SK-N-SH (cell line): ENCODE data around the gene STIM1.

Source experiments
- TCF12 ChIP-seq: IDR thresholded peaks from 2 replicates; pipeline ENCODE4 v1.4.0; 2012
- TEAD4 ChIP-seq: IDR thresholded peaks from 2 replicates; pipeline ENCODE4 v1.4.0; 2012; ENCODE audit warnings: mild to moderate bottlenecking, borderline replicate concordance; ENCODE audit not compliant: insufficient read depth
- ZBTB33 ChIP-seq: IDR thresholded peaks from 2 replicates; pipeline ENCODE4 v1.4.0; 2012; ENCODE audit warnings: low read depth, borderline replicate concordance
- TF ChIP-seq, protein P1 (sequence below): fragments of 200-600 bp; sonication (generic); IDR thresholded peaks from 2 replicates; pipeline ENCODE4 v1.6.1; 2017; ENCODE audit warnings: antibody characterized with exemption, mild to moderate bottlenecking, moderate library complexity

- TF ChIP-seq TCF12: no peak
- TF ChIP-seq ZBTB33: no peak
- TF ChIP-seq, protein P1, sequence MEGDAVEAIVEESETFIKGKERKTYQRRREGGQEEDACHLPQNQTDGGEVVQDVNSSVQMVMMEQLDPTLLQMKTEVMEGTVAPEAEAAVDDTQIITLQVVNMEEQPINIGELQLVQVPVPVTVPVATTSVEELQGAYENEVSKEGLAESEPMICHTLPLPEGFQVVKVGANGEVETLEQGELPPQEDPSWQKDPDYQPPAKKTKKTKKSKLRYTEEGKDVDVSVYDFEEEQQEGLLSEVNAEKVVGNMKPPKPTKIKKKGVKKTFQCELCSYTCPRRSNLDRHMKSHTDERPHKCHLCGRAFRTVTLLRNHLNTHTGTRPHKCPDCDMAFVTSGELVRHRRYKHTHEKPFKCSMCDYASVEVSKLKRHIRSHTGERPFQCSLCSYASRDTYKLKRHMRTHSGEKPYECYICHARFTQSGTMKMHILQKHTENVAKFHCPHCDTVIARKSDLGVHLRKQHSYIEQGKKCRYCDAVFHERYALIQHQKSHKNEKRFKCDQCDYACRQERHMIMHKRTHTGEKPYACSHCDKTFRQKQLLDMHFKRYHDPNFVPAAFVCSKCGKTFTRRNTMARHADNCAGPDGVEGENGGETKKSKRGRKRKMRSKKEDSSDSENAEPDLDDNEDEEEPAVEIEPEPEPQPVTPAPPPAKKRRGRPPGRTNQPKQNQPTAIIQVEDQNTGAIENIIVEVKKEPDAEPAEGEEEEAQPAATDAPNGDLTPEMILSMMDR: no peak
- TF ChIP-seq TEAD4: no peak
Measured at GRCh38 chr11:3823303-3823702, 32.2 kb upstream of the STIM1 start.
